Adrenal gland (tissue), 12 donors: ENCODE results near the gene NPRL2. TPM values are rescaled to one million over a fixed set of nuclear protein-coding genes. Genes with fewer than 3 reads are reported as not detected.

Experiments
- DNase-seq, 7 donors: peaks; one replicate each; pipeline ENCODE4 v3.0.0-alpha.2; 2019 to 2020
- H3K27ac ChIP-seq, 5 donors: fragments of 200-600 bp; sonication (generic) in 4 of 5; 1 replicate in 3 of 5; 2 replicates in 2 of 5; pipeline versions ENCODE4 v1.5.1 to v1.8.0; 2016 to 2020; ENCODE audit warnings: mild to moderate bottlenecking in 1 of 5
- H3K27me3 ChIP-seq: fragments of 200-600 bp; 2 replicates; pipeline ENCODE4 v1.8.0; 2021
- H3K36me3 ChIP-seq, 2 donors: fragments of 200-600 bp; replicated peaks in 1 of 2; 1 replicate in 1 of 2; 2 replicates in 1 of 2; pipeline versions ENCODE4 v1.5.1 to v1.8.0; 2018 to 2022
- H3K4me1 ChIP-seq, 2 donors: fragments of 200-600 bp; replicated peaks in 1 of 2; 1 replicate in 1 of 2; 2 replicates in 1 of 2; pipeline versions ENCODE4 v1.5.1 to v1.8.0; 2018 to 2021
- H3K4me3 ChIP-seq, 4 donors: fragments of 200-600 bp; sonication (generic) in 3 of 4; one replicate each; pipeline ENCODE4 v1.5.1; 2016 to 2018
- H3K9me3 ChIP-seq, 3 donors: fragments of 200-600 bp; sonication (generic) in 1 of 3; replicated peaks in 1 of 3; 1 replicate in 2 of 3; 2 replicates in 1 of 3; pipeline versions ENCODE4 v1.5.1 to v1.8.0; 2016 to 2021
- POLR2A ChIP-seq, 2 donors: fragments of 450-650 bp; IDR thresholded peaks; one replicate each; pipeline ENCODE4 v1.6.1; 2017; ENCODE audit warnings: antibody characterized with exemption in 2 of 2, mild to moderate bottlenecking in 2 of 2, moderate library complexity in 1 of 2
- WGBS, 4 donors: extraction: QIAGEN DNeasy Blood & Tissue Kit in 2 of 4; methylation state at CpG; one replicate each; pipeline versions ENCODE4 v1.1.5 to v1.1.7; 2013 to 2017; 5-methylcytosine and 5-hydroxymethylcytosine counted together
- intact Hi-C, 2 donors: fragments of 100-400 bp; cut with DNase I; formaldehyde crosslinking; loops; one replicate each; pipeline versions ENCODE4 v1.14.1 to v1.15.0; 2022 to 2023
- polyA plus RNA-seq, 3 donors: library from polyadenylated mRNA; stranded (reverse); fragments of 200-250 nt in 2 of 3; fragments of 350-450 nt in 1 of 3; fragmentation: Illumina TruSeq in 1 of 3; extraction: RNeasy Lipid Tissue Mini Kit (QIAGEN cat#74804) in 1 of 3; gene quantifications; one replicate each; pipeline ENCODE4 v1.2.3, GENCODE V29; 2013 to 2014
- total RNA-seq, 9 donors: library from RNA; depleted of rRNA in 4 of 9; stranded (reverse); fragments of >200 nt in 4 of 9; fragments of 120-200 nt in 1 of 9; fragmentation: NEBNext Ultra II Directional in 1 of 9; extraction: Animal tissue kit (Norgen Biotek cat#: 25700) in 1 of 9; gene quantifications; one replicate each; pipeline versions ENCODE4 v1.1.0 to v1.2.4, GENCODE V29; 2013 to 2023
- TF ChIP-seq, protein P1 (sequence below), 6 experiments: fragments of 450-650 bp in 4 of 6; fragments of 200-600 bp in 2 of 6; sonication (generic) in 1 of 6; IDR thresholded peaks; 1 replicate in 5 of 6; 2 replicates in 1 of 6; pipeline versions ENCODE4 v1.5.1 to v1.8.0; 2016 to 2021; ENCODE audit warnings: antibody characterized with exemption in 6 of 6, mild to moderate bottlenecking in 2 of 6, moderate library complexity in 1 of 6
- donor health status: healthy with polysubstance abuse.
- donor health status: Bipolar disorder and iron deficiency.
- donor health status: DM: yes; HTN: yes; CAD: no.
- donor health status: DM: no; HTN: no; CAD: no.
- donor health status: DM: no; HTN: no; CAD: no.
- donor health status: DM: yes; HTN: yes; CAD: no.

NPRL2 gene
- total and polyA plus RNA-seq, 12 donors = 16.9 to 57.9 (median 26.3) TPM

DNA sequence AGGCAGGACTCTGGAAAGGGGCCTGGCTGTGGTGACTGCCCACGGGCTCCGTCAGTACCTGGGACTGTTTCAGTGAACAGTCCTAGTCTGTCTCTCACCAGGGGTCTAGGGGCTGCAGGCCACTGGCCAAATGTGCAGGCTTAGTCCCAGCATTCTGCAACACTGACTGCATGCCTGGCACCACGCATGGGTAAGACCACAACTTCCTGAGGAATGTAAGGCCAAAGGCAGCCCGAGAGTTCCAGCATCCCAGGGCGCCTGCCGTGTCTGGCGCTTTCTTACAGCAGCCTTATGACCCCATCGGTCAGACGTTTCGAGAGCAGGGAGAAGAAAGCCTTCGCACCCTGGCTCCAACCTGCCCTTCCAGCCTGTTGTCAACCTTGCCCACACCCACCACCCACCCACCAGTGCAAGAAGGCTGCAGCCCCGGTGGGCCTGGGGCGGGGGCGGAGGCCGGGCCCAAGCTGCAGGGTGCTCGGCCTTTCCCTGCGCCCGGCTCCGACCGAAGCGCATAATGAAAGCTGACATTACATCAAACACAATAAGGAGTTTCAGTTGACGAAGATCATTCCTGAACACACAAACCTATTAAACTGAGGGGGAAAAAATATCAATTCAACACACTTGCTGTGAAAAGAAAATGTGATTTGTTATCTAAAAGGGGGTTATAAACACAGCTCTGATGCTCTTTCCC lies 38.3 kb upstream of the NPRL2 start:
- peaks cover 4 to 10% of the 10 kb centered on the region in 2 donors for H3K4me1 ChIP-seq
- no peak for DNase-seq
- 88 to 95% (median 88%) methylated on average over 14 to 22 of the region's 22 CpGs for WGBS, 4 donors
- no peak overlapping the region for H3K27ac ChIP-seq
- H3K4me3 ChIP-seq = no peak overlapping the region
- no peaks in the 10 kb centered on the region for H3K36me3 ChIP-seq
- H3K9me3 ChIP-seq = no peaks in the 10 kb centered on the region
- intact Hi-C loops = no loop called here
- no peak for TF ChIP-seq POLR2A (IDR thresholded peaks at IDR 0.05)
- TF ChIP-seq, protein P1, sequence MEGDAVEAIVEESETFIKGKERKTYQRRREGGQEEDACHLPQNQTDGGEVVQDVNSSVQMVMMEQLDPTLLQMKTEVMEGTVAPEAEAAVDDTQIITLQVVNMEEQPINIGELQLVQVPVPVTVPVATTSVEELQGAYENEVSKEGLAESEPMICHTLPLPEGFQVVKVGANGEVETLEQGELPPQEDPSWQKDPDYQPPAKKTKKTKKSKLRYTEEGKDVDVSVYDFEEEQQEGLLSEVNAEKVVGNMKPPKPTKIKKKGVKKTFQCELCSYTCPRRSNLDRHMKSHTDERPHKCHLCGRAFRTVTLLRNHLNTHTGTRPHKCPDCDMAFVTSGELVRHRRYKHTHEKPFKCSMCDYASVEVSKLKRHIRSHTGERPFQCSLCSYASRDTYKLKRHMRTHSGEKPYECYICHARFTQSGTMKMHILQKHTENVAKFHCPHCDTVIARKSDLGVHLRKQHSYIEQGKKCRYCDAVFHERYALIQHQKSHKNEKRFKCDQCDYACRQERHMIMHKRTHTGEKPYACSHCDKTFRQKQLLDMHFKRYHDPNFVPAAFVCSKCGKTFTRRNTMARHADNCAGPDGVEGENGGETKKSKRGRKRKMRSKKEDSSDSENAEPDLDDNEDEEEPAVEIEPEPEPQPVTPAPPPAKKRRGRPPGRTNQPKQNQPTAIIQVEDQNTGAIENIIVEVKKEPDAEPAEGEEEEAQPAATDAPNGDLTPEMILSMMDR (IDR thresholded peaks at IDR 0.05) = no peak
- H3K27me3 ChIP-seq = no peaks in the 10 kb centered on the region

GRCh38 chr3:50388016-50388719 lies 37.6 kb upstream of the NPRL2 start:
- Histone ChIP-seq H3K27ac (no peak overlapping the region), H3K4me1 (peaks cover 4 to 10% of the 10 kb centered on the region in 2 donors), H3K9me3 (no peaks in the 10 kb centered on the region), H3K36me3 (no peaks in the 10 kb centered on the region), H3K4me3 (no peak overlapping the region), H3K27me3 (no peaks in the 10 kb centered on the region)
- WGBS, 4 donors = 79 to 86% (median 82%) methylated on average over 15 to 25 of the region's 25 CpGs
- TF ChIP-seq, protein P1 (IDR thresholded peaks at IDR 0.05) = no peak
- TF ChIP-seq POLR2A (IDR thresholded peaks at IDR 0.05) = no peak
- no peak for DNase-seq
- intact Hi-C loops = no loop called here

DNA sequence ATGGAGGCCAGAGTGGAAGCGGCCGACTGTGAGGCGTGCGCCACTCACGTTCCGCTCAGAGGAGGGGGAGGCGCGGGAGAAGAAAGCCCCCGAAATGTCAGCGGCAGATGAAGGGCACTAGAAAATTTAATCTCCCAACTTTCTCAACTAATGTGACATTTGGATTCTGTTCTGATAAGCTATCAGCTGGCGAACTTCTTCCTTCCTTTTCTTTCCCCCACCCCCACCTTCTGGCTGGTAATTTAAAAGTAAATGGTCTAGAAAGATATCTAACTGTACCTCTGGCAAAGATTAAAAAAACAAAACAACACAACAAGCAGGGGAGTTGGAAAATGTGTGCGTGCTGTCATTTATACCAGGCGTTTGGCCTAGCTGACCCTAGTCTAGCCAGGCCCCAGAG lies 35.2 kb upstream of the NPRL2 start:
- intact Hi-C loops = no loop called here
- H3K4me3 ChIP-seq = no peak overlapping the region
- 69 to 81% (median 79%) methylated on average over 13 of the region's 13 CpGs for WGBS, 4 donors
- H3K4me1 ChIP-seq = peaks cover under 1 to 7% of the 10 kb centered on the region in 2 donors
- DNase-seq = no peak
- H3K36me3 ChIP-seq = no peaks in the 10 kb centered on the region
- H3K27ac ChIP-seq = no peak overlapping the region
- H3K27me3 ChIP-seq = no peaks in the 10 kb centered on the region
- no peaks in the 10 kb centered on the region for H3K9me3 ChIP-seq
- TF ChIP-seq, protein P1 (IDR thresholded peaks at IDR 0.05) = no peak
- no peak for TF ChIP-seq POLR2A (IDR thresholded peaks at IDR 0.05)

DNA sequence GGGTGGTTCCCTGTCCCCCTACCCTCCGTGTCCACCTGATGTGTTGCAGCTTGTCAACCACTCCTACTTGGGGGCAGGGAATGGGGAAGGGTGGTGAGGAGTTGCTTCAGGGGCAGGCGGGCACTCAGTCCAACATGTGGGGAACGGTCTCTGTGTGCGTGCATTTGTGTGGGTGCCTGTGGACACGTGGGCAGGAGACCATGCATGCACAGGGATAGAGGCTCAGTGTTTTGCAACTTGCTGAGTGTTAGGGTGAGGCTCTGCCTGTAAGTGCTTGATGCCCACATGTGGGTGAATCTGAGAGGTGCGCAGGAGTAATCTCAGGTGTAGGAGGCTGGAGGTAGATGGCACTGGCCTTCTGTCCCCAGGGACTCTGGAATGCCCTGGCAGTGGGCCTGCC lies 33.2 kb upstream of the NPRL2 start:
- no peak for TF ChIP-seq POLR2A (IDR thresholded peaks at IDR 0.05)
- TF ChIP-seq, protein P1 (IDR thresholded peaks at IDR 0.05) = no peak
- Histone ChIP-seq H3K36me3 (no peaks in the 10 kb centered on the region), H3K27ac (no peak overlapping the region), H3K4me3 (no peak overlapping the region), H3K27me3 (no peaks in the 10 kb centered on the region), H3K4me1 (peaks cover 0 to 3% of the 10 kb centered on the region in 2 donors), H3K9me3 (no peaks in the 10 kb centered on the region)
- intact Hi-C loops = no loop called here
- WGBS, 4 donors = 45 to 93% (median 87%) methylated on average over 2 to 6 of the region's 6 CpGs
- DNase-seq = no peak
